Bronchial epithelial cell (primary cell): ENCODE data around the gene ADAM12. TPM values are rescaled to one million over a fixed set of nuclear protein-coding genes. Genes with fewer than 3 reads are reported as not detected.

Experiments used
- DNase-seq: peaks from one replicate; pipeline ENCODE4 v3.0.0-alpha.2; 2010; ENCODE audit warnings: low read depth
- FAIRE-seq: peaks from 2 replicates; lab custom pipeline; 2011; peaks lifted over from hg19 to GRCh38; lab: Jason Lieb, UNC
- H3K27me3 ChIP-seq: 2 replicates; pipeline ENCODE4 v1.5.1; 2011; ENCODE audit warnings: low read length; ENCODE audit not compliant: control insufficient read depth, insufficient read depth
- H3K36me3 ChIP-seq: 2 replicates; pipeline ENCODE4 v1.5.1; 2011; ENCODE audit warnings: low read length; ENCODE audit not compliant: control insufficient read depth, insufficient read depth
- H3K4me3 ChIP-seq: 2 replicates; pipeline ENCODE4 v1.5.1; 2011; ENCODE audit warnings: mild to moderate bottlenecking, low read depth, low read length, control low read depth
- total RNA-seq: library from RNA; depleted of rRNA; stranded (reverse); fragments of >200 nt; gene quantifications from 2 replicates; pipeline ENCODE4 v1.2.1, GENCODE V29; 2014
- TF ChIP-seq, protein P1 (sequence below): IDR thresholded peaks from 2 replicates; pipeline ENCODE4 v1.5.1; 2011; ENCODE audit warnings: mild to moderate bottlenecking, moderate library complexity, low read length, control low read depth, inconsistent platforms; ENCODE audit not compliant: insufficient read depth, severe bottlenecking

Gene ADAM12
- total RNA-seq, 1 donor from 2014 or later = 1.8 TPM

DNA sequence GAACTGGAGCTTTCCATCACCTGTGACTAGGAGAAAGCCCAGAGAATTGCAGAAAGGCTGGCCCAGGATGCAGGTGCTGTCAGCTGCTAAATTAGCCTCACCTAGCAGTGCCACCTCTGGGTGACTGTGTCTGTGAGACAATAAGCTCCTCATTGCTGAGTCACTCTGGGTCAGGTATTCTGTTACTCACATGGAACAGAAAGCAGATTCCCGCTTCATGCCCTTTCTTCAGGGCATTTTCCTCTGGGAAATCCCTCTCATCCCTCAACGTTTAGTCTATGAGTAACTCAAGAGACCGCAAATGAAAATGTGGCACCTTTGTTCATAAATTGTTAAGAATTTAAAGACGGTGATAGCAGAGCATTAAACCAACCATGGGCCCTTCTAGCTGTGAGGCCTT, 184.0 kb downstream of the ADAM12 start:
- DNase-seq (peak; percentile 91), FAIRE-seq (no peak)
- Histone ChIP-seq H3K4me3 (no peak overlapping the region), H3K36me3 (no peaks in the 10 kb centered on the region), H3K27me3 (no peaks in the 10 kb centered on the region)
- TF ChIP-seq, protein P1, sequence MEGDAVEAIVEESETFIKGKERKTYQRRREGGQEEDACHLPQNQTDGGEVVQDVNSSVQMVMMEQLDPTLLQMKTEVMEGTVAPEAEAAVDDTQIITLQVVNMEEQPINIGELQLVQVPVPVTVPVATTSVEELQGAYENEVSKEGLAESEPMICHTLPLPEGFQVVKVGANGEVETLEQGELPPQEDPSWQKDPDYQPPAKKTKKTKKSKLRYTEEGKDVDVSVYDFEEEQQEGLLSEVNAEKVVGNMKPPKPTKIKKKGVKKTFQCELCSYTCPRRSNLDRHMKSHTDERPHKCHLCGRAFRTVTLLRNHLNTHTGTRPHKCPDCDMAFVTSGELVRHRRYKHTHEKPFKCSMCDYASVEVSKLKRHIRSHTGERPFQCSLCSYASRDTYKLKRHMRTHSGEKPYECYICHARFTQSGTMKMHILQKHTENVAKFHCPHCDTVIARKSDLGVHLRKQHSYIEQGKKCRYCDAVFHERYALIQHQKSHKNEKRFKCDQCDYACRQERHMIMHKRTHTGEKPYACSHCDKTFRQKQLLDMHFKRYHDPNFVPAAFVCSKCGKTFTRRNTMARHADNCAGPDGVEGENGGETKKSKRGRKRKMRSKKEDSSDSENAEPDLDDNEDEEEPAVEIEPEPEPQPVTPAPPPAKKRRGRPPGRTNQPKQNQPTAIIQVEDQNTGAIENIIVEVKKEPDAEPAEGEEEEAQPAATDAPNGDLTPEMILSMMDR = no peak

DNA sequence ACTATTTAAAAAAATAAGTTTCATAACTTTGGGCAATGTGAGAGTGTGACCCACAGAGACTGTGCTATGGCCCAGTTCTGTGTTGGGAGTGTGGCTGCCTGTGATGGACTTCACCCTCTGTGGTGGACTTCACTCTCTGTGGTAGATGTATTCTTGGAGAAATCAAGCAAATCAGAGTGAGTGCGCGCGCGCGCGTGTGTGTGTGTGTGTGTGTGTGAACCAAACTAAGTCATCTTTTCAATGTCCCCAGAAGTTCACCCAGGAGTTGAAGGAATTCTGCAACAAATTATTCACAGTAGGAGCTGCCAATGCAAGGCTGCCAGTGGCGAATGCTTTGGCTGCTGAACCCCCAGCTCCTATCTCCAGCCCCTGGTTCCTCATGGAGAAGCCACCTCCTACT, 184.5 kb downstream of the ADAM12 start:
- H3K4me3 ChIP-seq = no peak overlapping the region
- no peak for FAIRE-seq
- H3K36me3 ChIP-seq = no peaks in the 10 kb centered on the region
- TF ChIP-seq, protein P1 = no peak
- no peak for DNase-seq
- no peaks in the 10 kb centered on the region for H3K27me3 ChIP-seq

DNA sequence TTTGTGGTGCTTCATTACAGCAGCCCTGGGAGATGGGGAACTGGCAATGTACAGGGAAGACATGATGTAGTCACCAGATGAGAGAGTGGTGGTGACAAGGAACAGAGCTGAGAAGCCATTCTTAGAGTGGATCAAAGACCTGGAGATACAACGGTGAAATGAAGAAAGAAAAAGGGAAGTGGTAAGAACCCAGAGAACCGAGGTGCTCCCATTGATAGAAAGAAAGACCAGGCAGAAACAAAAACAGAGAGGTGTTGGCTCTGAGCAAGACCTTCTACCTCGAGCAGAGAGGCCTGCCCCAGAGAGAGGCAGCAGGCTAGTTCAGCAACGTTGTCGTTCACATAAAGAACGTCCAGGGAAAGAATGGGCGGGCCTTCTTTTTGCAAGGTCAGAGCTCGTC, 186.7 kb downstream of the ADAM12 start:
- no peaks in the 10 kb centered on the region for H3K36me3 ChIP-seq
- TF ChIP-seq, protein P1 = no peak
- FAIRE-seq (no peak), DNase-seq (no peak)
- H3K27me3 ChIP-seq = no peaks in the 10 kb centered on the region
- no peak overlapping the region for H3K4me3 ChIP-seq

DNA sequence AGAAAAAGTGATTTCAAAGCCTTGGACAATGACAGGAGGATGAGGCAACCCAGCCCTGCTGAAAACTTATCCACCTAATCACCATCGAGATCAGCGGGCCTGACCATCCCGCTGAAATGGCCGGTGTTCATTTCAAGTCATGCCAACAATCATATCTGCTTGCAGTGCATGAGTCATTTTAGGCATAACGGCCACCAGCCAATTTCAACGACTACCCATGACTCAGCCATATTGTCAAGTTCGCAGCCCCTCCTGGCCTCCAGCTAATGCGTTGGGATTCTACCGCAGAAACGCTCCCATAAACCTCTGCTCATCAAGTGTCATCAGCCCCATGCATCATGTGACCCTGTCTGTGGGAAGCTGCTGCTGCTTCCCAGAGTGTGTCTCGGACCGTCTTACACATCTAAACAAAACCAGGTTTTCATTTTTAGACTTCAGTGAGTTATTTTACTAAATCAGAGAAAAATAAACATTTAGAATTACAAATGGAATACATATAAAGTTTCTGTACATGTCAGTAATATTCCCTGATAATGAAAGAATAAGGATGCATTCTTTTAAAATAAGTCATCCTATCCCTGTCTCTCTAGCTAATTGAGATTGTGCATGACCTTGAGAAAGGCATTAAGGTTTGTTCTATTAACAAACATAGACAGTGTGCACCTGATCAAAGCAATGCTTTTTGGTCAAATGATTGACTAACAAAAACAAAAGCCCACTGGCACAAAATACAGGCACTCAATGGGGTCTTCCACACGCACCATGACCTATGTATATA, 188.9 kb downstream of the ADAM12 start:
- DNase-seq (peak; percentile 66), FAIRE-seq (no peak)
- Histone ChIP-seq H3K4me3 (no peak overlapping the region), H3K27me3 (no peaks in the 10 kb centered on the region), H3K36me3 (no peaks in the 10 kb centered on the region)
- TF ChIP-seq, protein P1 = no peak

DNA sequence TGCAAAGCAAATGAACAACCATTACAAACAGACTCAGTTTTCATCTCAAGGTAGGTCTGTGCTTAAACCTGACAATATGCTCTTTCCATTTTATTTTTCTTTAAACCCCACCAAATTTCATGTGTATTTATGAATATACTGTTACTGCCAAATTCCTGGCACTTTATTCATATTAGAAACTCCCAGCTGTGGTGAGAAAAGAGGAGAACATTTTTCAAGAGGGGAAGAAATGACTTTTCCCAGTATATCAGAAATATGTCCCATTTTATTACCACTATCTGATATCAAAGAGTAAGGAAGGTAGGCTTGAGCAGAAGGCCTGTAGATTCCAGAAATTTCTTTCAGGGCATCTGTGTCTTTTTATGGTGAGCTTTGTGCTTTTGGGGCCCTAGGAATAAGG, 189.6 kb downstream of the ADAM12 start:
- H3K27me3 ChIP-seq = no peaks in the 10 kb centered on the region
- no peak overlapping the region for H3K4me3 ChIP-seq
- DNase-seq = no peak
- TF ChIP-seq, protein P1 = no peak
- no peak for FAIRE-seq
- no peaks in the 10 kb centered on the region for H3K36me3 ChIP-seq
